Smooth muscle cell (in vitro differentiated cells): Measurements from ENCODE around the gene FBXL17. TPM values are rescaled to one million over a fixed set of nuclear protein-coding genes. Genes with fewer than 3 reads are reported as not detected.

Experiments used
- DNase-seq: peaks from one replicate; lab custom pipeline; 2025; ENCODE audit not compliant: unreplicated experiment; lab: John Stamatoyannopoulos, UW
- H2AFZ ChIP-seq: fragments of 200-600 bp; sonication (generic); 2 replicates; pipeline ENCODE4 v1.6.0; 2016; ENCODE audit warnings: antibody characterized with exemption, low read depth, mild to moderate bottlenecking
- H3F3A ChIP-seq: fragments of 200-600 bp; sonication (generic); 2 replicates; pipeline ENCODE4 v1.6.0; 2017; ENCODE audit warnings: antibody characterized with exemption, low read depth
- H3K27ac ChIP-seq: fragments of 200-600 bp; sonication (generic); 2 replicates; pipeline ENCODE4 v1.5.1; 2016; ENCODE audit warnings: low read depth, mild to moderate bottlenecking
- H3K27me3 ChIP-seq: fragments of 200-600 bp; sonication (generic); 2 replicates; pipeline ENCODE4 v1.6.1; 2016; ENCODE audit warnings: low read depth, mild to moderate bottlenecking
- H3K36me3 ChIP-seq: fragments of 200-600 bp; sonication (generic); 2 replicates; pipeline ENCODE4 v1.5.1; 2016; ENCODE audit warnings: low read depth
- H3K4me1 ChIP-seq: fragments of 200-600 bp; sonication (generic); 2 replicates; pipeline ENCODE4 v1.5.1; 2016; ENCODE audit warnings: low read depth
- H3K4me2 ChIP-seq: fragments of 200-600 bp; sonication (generic); 2 replicates; pipeline ENCODE4 v1.6.0; 2016; ENCODE audit warnings: mild to moderate bottlenecking
- H3K4me3 ChIP-seq: fragments of 200-600 bp; sonication (generic); 2 replicates; pipeline ENCODE4 v1.5.1; 2016; ENCODE audit warnings: mild to moderate bottlenecking
- H3K79me2 ChIP-seq: fragments of 200-600 bp; sonication (generic); 2 replicates; pipeline ENCODE4 v1.6.0; 2016; ENCODE audit warnings: low read depth, mild to moderate bottlenecking
- H3K9ac ChIP-seq: fragments of 200-600 bp; sonication (generic); 2 replicates; pipeline ENCODE4 v1.6.0; 2016; ENCODE audit warnings: low read depth
- H3K9me3 ChIP-seq: fragments of 200-600 bp; sonication (generic); replicated peaks from 2 replicates; pipeline ENCODE4 v1.5.1; 2016; ENCODE audit warnings: low read depth
- H4K20me1 ChIP-seq: fragments of 200-600 bp; sonication (generic); 2 replicates; pipeline ENCODE4 v1.6.0; 2016; ENCODE audit warnings: low read depth
- WGBS: methylation state at CpG from one replicate; pipeline ENCODE4 v1.1.7; 2016; ENCODE audit warnings: low lambda C conversion rate; 5-methylcytosine and 5-hydroxymethylcytosine counted together
- polyA plus RNA-seq: library from polyadenylated mRNA; unstranded; fragments of >200 nt; fragmentation: Nextera tagmentation; extraction: Ambion mirVana; gene quantifications from 2 replicates; pipeline ENCODE4 v1.2.1, GENCODE V29; 2016
- total RNA-seq: library from RNA; depleted of rRNA; stranded (reverse); fragments of >200 nt; gene quantifications from 2 replicates; pipeline ENCODE4 v1.2.3, GENCODE V29; 2014
- TF ChIP-seq, protein P1 (sequence below): fragments of 200-600 bp; sonication (generic); IDR thresholded peaks from 2 replicates; pipeline ENCODE4 v1.5.1; 2017; ENCODE audit warnings: borderline replicate concordance, mild to moderate bottlenecking, antibody characterized with exemption; ENCODE audit not compliant: insufficient read depth, poor library complexity, severe bottlenecking

FBXL17 gene
- total and polyA plus RNA-seq, 2 experiments from 2014 or later = 5.4 to 16.0 TPM

DNA sequence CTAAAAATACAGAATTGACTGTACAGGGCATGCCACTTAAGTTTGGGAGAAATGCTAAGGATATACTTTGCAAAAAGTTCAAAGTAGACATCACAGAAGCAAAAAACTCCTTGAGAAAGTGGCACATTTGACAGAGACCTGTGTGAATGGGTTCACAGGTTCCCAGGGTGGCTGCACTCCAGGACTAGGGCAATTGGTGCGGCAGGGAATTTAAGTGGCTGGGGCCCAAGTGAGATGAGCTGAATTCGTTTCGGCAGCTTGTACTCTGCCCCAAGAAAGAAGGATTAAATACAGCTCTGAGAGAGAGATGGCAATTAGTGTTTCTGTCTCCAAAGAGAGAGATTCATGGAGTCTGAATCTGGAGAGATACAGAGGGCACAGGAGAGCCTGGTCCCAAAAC lies 280.1 kb downstream of the FBXL17 start:
- no peak overlapping the region for H3K4me3 ChIP-seq
- no peak overlapping the region for H3K4me2 ChIP-seq
- H4K20me1 ChIP-seq = no peaks in the 10 kb centered on the region
- no peak for DNase-seq
- no peaks in the 10 kb centered on the region for H3K9me3 ChIP-seq
- H3K27me3 ChIP-seq = no peaks in the 10 kb centered on the region
- TF ChIP-seq, protein P1, sequence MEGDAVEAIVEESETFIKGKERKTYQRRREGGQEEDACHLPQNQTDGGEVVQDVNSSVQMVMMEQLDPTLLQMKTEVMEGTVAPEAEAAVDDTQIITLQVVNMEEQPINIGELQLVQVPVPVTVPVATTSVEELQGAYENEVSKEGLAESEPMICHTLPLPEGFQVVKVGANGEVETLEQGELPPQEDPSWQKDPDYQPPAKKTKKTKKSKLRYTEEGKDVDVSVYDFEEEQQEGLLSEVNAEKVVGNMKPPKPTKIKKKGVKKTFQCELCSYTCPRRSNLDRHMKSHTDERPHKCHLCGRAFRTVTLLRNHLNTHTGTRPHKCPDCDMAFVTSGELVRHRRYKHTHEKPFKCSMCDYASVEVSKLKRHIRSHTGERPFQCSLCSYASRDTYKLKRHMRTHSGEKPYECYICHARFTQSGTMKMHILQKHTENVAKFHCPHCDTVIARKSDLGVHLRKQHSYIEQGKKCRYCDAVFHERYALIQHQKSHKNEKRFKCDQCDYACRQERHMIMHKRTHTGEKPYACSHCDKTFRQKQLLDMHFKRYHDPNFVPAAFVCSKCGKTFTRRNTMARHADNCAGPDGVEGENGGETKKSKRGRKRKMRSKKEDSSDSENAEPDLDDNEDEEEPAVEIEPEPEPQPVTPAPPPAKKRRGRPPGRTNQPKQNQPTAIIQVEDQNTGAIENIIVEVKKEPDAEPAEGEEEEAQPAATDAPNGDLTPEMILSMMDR = no peak
- peaks cover 3% of the 10 kb centered on the region for H3K36me3 ChIP-seq
- no peak overlapping the region for H3K9ac ChIP-seq
- WGBS = 80% methylated on average over 3 of the region's 3 CpGs
- H3K79me2 ChIP-seq = no peaks in the 10 kb centered on the region
- no peak overlapping the region for H3K27ac ChIP-seq
- peaks cover 21% of the 10 kb centered on the region for H3K4me1 ChIP-seq
- no peaks in the 10 kb centered on the region for H3F3A ChIP-seq
- H2AFZ ChIP-seq = no peak overlapping the region

DNA sequence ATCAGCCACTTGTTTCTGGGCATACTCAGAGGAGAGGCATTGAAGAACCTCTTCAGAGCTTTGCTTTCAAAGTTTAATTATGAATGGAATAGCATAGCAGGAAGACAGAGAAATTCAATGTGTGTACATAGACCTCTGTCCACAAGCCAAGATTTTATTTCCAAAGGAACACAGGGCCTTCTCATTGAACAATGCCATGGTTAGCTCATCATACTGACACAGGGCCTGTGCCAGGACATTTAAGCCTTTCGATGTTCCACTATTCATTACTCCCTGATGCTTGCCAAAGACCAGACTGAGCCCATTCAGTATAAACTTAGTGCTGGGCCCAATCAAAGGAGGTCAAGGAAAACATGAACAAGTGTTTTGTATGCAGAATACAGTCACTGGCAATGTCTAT lies 280.8 kb downstream of the FBXL17 start:
- H3F3A ChIP-seq = no peaks in the 10 kb centered on the region
- no peak overlapping the region for H3K9ac ChIP-seq
- no peaks in the 10 kb centered on the region for H3K27me3 ChIP-seq
- H3K9me3 ChIP-seq = no peaks in the 10 kb centered on the region
- H4K20me1 ChIP-seq = no peaks in the 10 kb centered on the region
- H3K4me1 ChIP-seq = peaks cover 21% of the 10 kb centered on the region
- no peaks in the 10 kb centered on the region for H3K79me2 ChIP-seq
- no peak overlapping the region for H3K27ac ChIP-seq
- no peak overlapping the region for H3K4me2 ChIP-seq
- WGBS = 96% methylated on average over 1 of the region's 1 CpG
- no peak overlapping the region for H3K4me3 ChIP-seq
- H2AFZ ChIP-seq = no peak overlapping the region
- no peak for DNase-seq
- TF ChIP-seq, protein P1 = no peak
- H3K36me3 ChIP-seq = no peaks in the 10 kb centered on the region

DNA sequence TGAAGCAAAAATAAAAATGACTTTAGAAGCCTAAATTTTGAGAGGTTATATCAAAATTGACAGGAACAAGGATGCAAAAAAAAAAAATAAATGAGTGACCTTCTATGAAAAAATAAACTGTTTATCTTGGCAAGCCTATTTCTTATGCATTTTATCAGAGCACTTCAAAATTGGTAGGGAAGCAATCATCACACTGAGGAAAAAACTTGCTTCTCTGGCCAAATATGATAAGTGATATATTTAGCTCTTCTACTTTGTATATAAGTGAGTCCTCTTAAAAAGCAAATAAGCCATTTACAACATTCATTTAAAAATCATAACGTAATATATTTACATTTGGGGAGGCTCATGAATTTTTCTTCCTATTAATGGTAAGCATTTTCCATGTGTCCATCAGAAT lies 287.1 kb downstream of the FBXL17 start:
- DNase-seq = no peak
- H3K27me3 ChIP-seq = no peaks in the 10 kb centered on the region

DNA sequence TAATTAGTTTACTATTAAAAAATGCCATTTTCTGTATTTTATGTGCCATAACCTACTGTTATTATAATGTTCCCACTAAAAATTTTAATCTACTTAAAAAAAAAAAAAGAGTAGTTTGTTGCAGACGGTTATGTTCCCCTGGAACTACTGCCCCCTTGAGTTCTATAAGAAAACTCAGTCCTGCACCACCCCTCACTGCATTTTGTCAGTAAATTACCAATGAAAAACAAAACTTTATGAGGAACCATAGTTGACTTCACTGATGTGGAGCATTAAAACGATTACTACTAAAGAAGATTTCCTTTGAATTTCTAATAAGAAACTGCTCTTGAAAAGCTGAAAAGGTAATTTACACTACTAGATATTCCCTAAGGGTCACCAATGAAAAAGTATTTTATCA lies 288.7 kb downstream of the FBXL17 start:
- H3K4me1 ChIP-seq = no peaks in the 10 kb centered on the region
- H3K27ac ChIP-seq = no peak overlapping the region
- H3K9me3 ChIP-seq = no peaks in the 10 kb centered on the region
- no peak overlapping the region for H3K4me2 ChIP-seq
- no peak overlapping the region for H3K4me3 ChIP-seq
- no peaks in the 10 kb centered on the region for H3K27me3 ChIP-seq
- no peak overlapping the region for H2AFZ ChIP-seq
- no peaks in the 10 kb centered on the region for H3K79me2 ChIP-seq
- H3F3A ChIP-seq = no peaks in the 10 kb centered on the region
- H3K36me3 ChIP-seq = no peaks in the 10 kb centered on the region
- no peaks in the 10 kb centered on the region for H4K20me1 ChIP-seq
- TF ChIP-seq, protein P1 = peak; percentile 49
- DNase-seq = no peak
- no peak overlapping the region for H3K9ac ChIP-seq
- WGBS = 4% methylated on average over 2 of the region's 2 CpGs

More for the DNA sequence above, 287.1 kb downstream of the FBXL17 start:
- no peaks in the 10 kb centered on the region for H3K9me3 ChIP-seq
- no peak overlapping the region for H3K9ac ChIP-seq
- H4K20me1 ChIP-seq = no peaks in the 10 kb centered on the region
- H3F3A ChIP-seq = no peaks in the 10 kb centered on the region
- H2AFZ ChIP-seq = no peak overlapping the region
- no peaks in the 10 kb centered on the region for H3K79me2 ChIP-seq
- no peak overlapping the region for H3K4me2 ChIP-seq
- no peaks in the 10 kb centered on the region for H3K36me3 ChIP-seq
- WGBS = 97% methylated on average over 1 of the region's 1 CpG
- TF ChIP-seq, protein P1 = no peak
- no peak overlapping the region for H3K27ac ChIP-seq
- no peak overlapping the region for H3K4me3 ChIP-seq
- no peaks in the 10 kb centered on the region for H3K4me1 ChIP-seq
